WTC11 (cell line): ENCODE data around the gene PDE4A. TPM values are rescaled to one million over a fixed set of nuclear protein-coding genes. Genes with fewer than 3 reads are reported as not detected.

Experiments
- ATAC-seq: fragments of 200-7000 bp; cut with Tn5 transposase; 2 replicates; pipeline ENCODE4 v1.10.0; 2021; ENCODE audit warnings: mild to moderate bottlenecking, moderate library complexity
- CTCF ChIA-PET: fragments of 300-600 bp; sonication (Branson Sonifier 250); formaldehyde crosslinking; loops from one replicate; lab custom pipeline; 2021; ENCODE audit warnings: antibody characterized with exemption; lab: Charles Lee
- POLR2A ChIA-PET: fragments of 350-600 bp; sonication (Branson Sonifier 250); formaldehyde crosslinking; loops from one replicate; lab custom pipeline; 2021; ENCODE audit warnings: antibody characterized with exemption; lab: Charles Lee
- DNase-seq: peaks from one replicate; pipeline ENCODE4 v3.0.0; 2021; ENCODE audit warnings: low spot score
- H3K27ac Mint-ChIP-seq: 2 replicates; pipeline ENCODE4 v1.8.0; 2021; ENCODE audit warnings: mixed read lengths
- H3K27me3 Mint-ChIP-seq: 2 replicates; pipeline ENCODE4 v1.8.0; 2021; ENCODE audit warnings: low read depth, mild to moderate bottlenecking, moderate library complexity, mixed read lengths
- H3K36me3 Mint-ChIP-seq: 2 replicates; pipeline ENCODE4 v1.8.0; 2021; ENCODE audit warnings: mixed read lengths
- H3K4me1 Mint-ChIP-seq: 2 replicates; pipeline ENCODE4 v1.8.0; 2022; ENCODE audit warnings: mixed read lengths
- H3K4me3 Mint-ChIP-seq: 2 replicates; pipeline ENCODE4 v1.8.0; 2021; ENCODE audit warnings: mild to moderate bottlenecking, moderate library complexity, mixed read lengths
- H3K9me3 Mint-ChIP-seq: 2 replicates; pipeline ENCODE4 v1.8.0; 2021; ENCODE audit warnings: mixed read lengths
- ATF1 ChIP-seq: sonication (generic); formaldehyde crosslinking; IDR thresholded peaks from 2 replicates; pipeline ENCODE4 v1.8.1; 2023; ENCODE audit warnings: mild to moderate bottlenecking, moderate library complexity, missing genetic modification reagents
- ATF3 ChIP-seq: sonication (generic); formaldehyde crosslinking; conservative IDR thresholded peaks from 2 replicates; pipeline ENCODE4 v1.8.1; 2022; ENCODE audit warnings: mild to moderate bottlenecking, missing genetic modification reagents
- CDX4 ChIP-seq: fragments of 250-450 bp; sonication (Bioruptor Pico); IDR thresholded peaks from 2 replicates; pipeline ENCODE4 v1.9.0; 2021; ENCODE audit warnings: moderate library complexity, mild to moderate bottlenecking, inconsistent platforms, borderline replicate concordance
- NFYB ChIP-seq: sonication (generic); formaldehyde crosslinking; conservative IDR thresholded peaks from 2 replicates; pipeline ENCODE4 v1.8.0; 2022; ENCODE audit warnings: low read depth, missing genetic modification reagents
- RELA ChIP-seq: sonication (generic); formaldehyde crosslinking; IDR thresholded peaks from 2 replicates; pipeline ENCODE4 v1.8.1; 2022; ENCODE audit warnings: missing genetic modification reagents, mild to moderate bottlenecking, borderline replicate concordance
- SMAD4 ChIP-seq: sonication (generic); formaldehyde crosslinking; IDR thresholded peaks from 2 replicates; pipeline ENCODE4 v1.8.0; 2022; ENCODE audit warnings: mild to moderate bottlenecking, missing genetic modification reagents
- SP1 ChIP-seq: sonication (generic); formaldehyde crosslinking; conservative IDR thresholded peaks from 2 replicates; pipeline ENCODE4 v1.8.1; 2022; ENCODE audit warnings: missing genetic modification reagents
- TEAD1 ChIP-seq: sonication (generic); formaldehyde crosslinking; IDR thresholded peaks from 2 replicates; pipeline ENCODE4 v1.8.0; 2022; ENCODE audit warnings: mild to moderate bottlenecking, missing genetic modification reagents
- ZNF232 ChIP-seq: sonication (generic); formaldehyde crosslinking; IDR thresholded peaks from 2 replicates; pipeline ENCODE4 v1.8.0; 2022; ENCODE audit warnings: mild to moderate bottlenecking, missing genetic modification reagents
- ZNF281 ChIP-seq: sonication (generic); formaldehyde crosslinking; IDR thresholded peaks from 2 replicates; pipeline ENCODE4 v1.8.0; 2023; ENCODE audit warnings: mild to moderate bottlenecking, missing genetic modification reagents
- ZNF317 ChIP-seq: sonication (generic); formaldehyde crosslinking; IDR thresholded peaks from 2 replicates; pipeline ENCODE4 v1.8.1; 2023; ENCODE audit warnings: low read depth, mild to moderate bottlenecking, moderate library complexity, missing genetic modification reagents, borderline replicate concordance
- ZNF416 ChIP-seq: fragments of 250-450 bp; sonication (Bioruptor Pico); IDR thresholded peaks from 2 replicates; pipeline ENCODE4 v1.9.0; 2021; ENCODE audit warnings: mild to moderate bottlenecking, inconsistent platforms
- total RNA-seq: library from RNA; stranded (reverse); gene quantifications from 3 replicates; pipeline ENCODE4 v1.2.3, GENCODE V29; 2021
- TF ChIP-seq, protein P1 (sequence below): sonication (generic); formaldehyde crosslinking; IDR thresholded peaks from 2 replicates; pipeline ENCODE4 v1.8.0; 2022; ENCODE audit warnings: mild to moderate bottlenecking, missing genetic modification reagents
- TF ChIP-seq, protein P2 (sequence below): sonication (generic); formaldehyde crosslinking; IDR thresholded peaks from 2 replicates; pipeline ENCODE4 v1.8.0; 2022; ENCODE audit warnings: mild to moderate bottlenecking, missing genetic modification reagents
- TF ChIP-seq, protein P3 (sequence below): sonication (generic); formaldehyde crosslinking; IDR thresholded peaks from 2 replicates; pipeline ENCODE4 v1.8.0; 2023; ENCODE audit warnings: missing genetic modification reagents, mild to moderate bottlenecking, borderline replicate concordance

PDE4A gene
- total RNA-seq, 1 experiment from 2014 or later, result 5.9 TPM

DNA sequence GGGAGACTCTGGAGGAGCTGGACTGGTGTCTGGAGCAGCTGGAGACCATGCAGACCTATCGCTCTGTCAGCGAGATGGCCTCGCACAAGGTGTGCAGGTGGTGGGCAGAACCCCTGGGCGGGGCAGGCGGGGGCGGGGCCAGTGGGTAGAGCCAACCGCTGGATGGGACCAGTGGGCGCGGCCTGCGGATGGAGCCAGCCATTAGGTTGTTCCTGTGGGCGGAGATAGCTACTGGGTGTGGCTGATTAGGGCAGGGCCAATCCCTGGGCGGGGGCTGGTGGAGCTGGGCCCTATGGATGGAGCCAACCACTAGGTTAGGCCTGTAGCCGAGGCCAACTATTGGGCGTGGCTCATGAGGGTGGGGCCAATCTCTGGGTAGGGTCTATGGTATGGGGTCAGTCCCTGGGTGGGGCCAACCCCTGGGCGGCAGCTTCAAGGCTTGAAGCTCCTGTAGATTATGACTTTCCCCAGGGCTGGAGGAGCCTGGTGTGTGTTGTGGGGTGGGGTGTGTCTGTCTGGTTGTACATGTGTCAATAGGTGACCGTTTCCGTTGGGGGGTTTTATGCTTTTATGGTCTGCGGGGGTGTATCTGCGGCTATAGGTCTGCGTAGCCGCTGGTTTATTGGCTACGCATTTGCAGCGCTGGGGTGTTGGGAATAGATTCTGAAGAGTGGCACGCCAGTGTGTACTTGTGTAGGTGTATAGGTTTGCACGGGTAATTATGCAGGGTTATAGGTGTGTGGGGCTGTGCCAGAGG, 30.7 kb downstream of the PDE4A start:
- Mint-ChIP-seq H3K36me3 (no peaks in the 10 kb centered on the region), H3K27ac (no peak overlapping the region)
- TF ChIP-seq NFYB (CRISPR knock-in tag), result peak; percentile 47
- no peak for TF ChIP-seq CDX4
- TF ChIP-seq ZNF416, result no peak
- TF ChIP-seq TEAD1 (CRISPR knock-in tag), result no peak
- TF ChIP-seq ATF1 (CRISPR knock-in tag), result no peak
- TF ChIP-seq ZNF281 (CRISPR knock-in tag), result no peak
- TF ChIP-seq SP1, result peak; percentile 27; the same call in 1 of the 2 replicates
- TF ChIP-seq, protein P1, sequence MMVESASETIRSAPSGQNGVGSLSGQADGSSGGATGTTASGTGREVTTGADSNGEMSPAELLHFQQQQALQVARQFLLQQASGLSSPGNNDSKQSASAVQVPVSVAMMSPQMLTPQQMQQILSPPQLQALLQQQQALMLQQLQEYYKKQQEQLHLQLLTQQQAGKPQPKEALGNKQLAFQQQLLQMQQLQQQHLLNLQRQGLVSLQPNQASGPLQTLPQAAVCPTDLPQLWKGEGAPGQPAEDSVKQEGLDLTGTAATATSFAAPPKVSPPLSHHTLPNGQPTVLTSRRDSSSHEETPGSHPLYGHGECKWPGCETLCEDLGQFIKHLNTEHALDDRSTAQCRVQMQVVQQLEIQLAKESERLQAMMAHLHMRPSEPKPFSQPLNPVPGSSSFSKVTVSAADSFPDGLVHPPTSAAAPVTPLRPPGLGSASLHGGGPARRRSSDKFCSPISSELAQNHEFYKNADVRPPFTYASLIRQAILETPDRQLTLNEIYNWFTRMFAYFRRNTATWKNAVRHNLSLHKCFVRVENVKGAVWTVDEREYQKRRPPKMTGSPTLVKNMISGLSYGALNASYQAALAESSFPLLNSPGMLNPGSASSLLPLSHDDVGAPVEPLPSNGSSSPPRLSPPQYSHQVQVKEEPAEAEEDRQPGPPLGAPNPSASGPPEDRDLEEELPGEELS (CRISPR knock-in tag), result no peak
- TF ChIP-seq, protein P2, sequence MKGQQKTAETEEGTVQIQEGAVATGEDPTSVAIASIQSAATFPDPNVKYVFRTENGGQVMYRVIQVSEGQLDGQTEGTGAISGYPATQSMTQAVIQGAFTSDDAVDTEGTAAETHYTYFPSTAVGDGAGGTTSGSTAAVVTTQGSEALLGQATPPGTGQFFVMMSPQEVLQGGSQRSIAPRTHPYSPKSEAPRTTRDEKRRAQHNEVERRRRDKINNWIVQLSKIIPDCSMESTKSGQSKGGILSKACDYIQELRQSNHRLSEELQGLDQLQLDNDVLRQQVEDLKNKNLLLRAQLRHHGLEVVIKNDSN (CRISPR knock-in tag), result no peak
- TF ChIP-seq, all 79 proteins: peak for 2
- ChIA-PET POLR2A (no interaction called here), CTCF (interaction anchor here (0.6 to 2.7 kb wide), 11 partner anchors 11 to 266 kb away, joined by 3 to 18 read pairs (median 3); partner anchors contain the start of gene DNM2)
- H3K27me3 Mint-ChIP-seq, result no peaks in the 10 kb centered on the region; the same call in 1 of the 2 replicates
- peak; percentile 89 for DNase-seq
- no peaks in the 10 kb centered on the region for H3K9me3 Mint-ChIP-seq
- no peak overlapping the region for H3K4me3 Mint-ChIP-seq
- peaks cover 6% of the 10 kb centered on the region for H3K4me1 Mint-ChIP-seq
- peak; percentile 93 for ATAC-seq

DNA sequence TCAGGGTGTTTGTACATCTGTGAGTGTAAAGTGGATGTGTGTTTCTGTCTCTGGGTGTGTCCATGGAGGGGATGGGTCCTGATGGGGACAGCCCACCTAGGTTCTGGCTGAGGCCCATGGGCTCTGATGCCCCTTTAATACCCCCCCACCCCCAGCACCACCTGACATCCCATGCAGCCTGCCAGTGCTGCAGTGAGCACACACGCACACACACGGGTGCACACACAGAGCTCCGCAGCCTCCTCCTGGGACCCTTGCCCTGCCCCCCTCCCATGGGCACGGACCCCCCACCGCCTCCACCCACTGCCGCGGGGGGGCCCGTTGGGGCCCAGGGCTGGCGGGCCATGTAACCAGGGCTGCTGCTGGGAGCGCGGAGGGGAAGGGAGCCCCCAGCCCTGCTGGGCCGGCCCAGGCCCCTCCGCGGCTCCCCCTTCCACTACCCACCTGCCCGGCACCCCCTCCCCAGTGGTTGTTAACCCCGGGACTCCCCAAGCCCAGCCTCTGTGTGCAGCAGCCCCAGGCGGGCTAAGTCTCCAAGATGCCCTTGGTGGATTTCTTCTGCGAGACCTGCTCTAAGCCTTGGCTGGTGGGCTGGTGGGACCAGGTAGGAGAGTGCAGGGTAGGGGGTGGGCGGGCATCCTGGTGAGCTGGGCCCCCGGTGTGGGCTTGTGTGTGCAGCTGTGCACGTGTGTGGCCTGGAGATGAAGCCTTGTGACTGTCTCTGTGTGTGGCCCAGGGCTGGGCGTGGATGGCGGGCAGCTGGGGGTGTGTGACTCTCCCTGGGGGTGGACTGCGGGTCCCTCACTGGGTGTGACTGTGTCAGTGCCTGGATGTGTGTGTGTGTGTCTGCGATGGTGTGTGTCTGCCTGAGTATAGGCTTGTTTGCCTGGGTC, 32.6 kb downstream of the PDE4A start:
- CTCF ChIA-PET, result interaction anchor here (1.0 to 2.0 kb wide), 3 partner anchors 31 to 192 kb away, joined by 3 to 15 read pairs (median 4); no protein-coding TSS in a partner anchor
- Mint-ChIP-seq H3K9me3 (no peaks in the 10 kb centered on the region), H3K4me1 (peaks cover 6% of the 10 kb centered on the region), H3K4me3 (no peak overlapping the region), H3K27me3 (no peaks in the 10 kb centered on the region; the same call in 1 of the 2 replicates), H3K27ac (peak overlapping the region; percentile 33; the same call in 1 of the 2 replicates), H3K36me3 (no peaks in the 10 kb centered on the region)
- POLR2A ChIA-PET, result no interaction called here
- no peak for DNase-seq
- no peak for ATAC-seq
- TF ChIP-seq RELA (CRISPR knock-in tag), result no peak
- no peak for TF ChIP-seq ZNF317
- TF ChIP-seq, protein P3, sequence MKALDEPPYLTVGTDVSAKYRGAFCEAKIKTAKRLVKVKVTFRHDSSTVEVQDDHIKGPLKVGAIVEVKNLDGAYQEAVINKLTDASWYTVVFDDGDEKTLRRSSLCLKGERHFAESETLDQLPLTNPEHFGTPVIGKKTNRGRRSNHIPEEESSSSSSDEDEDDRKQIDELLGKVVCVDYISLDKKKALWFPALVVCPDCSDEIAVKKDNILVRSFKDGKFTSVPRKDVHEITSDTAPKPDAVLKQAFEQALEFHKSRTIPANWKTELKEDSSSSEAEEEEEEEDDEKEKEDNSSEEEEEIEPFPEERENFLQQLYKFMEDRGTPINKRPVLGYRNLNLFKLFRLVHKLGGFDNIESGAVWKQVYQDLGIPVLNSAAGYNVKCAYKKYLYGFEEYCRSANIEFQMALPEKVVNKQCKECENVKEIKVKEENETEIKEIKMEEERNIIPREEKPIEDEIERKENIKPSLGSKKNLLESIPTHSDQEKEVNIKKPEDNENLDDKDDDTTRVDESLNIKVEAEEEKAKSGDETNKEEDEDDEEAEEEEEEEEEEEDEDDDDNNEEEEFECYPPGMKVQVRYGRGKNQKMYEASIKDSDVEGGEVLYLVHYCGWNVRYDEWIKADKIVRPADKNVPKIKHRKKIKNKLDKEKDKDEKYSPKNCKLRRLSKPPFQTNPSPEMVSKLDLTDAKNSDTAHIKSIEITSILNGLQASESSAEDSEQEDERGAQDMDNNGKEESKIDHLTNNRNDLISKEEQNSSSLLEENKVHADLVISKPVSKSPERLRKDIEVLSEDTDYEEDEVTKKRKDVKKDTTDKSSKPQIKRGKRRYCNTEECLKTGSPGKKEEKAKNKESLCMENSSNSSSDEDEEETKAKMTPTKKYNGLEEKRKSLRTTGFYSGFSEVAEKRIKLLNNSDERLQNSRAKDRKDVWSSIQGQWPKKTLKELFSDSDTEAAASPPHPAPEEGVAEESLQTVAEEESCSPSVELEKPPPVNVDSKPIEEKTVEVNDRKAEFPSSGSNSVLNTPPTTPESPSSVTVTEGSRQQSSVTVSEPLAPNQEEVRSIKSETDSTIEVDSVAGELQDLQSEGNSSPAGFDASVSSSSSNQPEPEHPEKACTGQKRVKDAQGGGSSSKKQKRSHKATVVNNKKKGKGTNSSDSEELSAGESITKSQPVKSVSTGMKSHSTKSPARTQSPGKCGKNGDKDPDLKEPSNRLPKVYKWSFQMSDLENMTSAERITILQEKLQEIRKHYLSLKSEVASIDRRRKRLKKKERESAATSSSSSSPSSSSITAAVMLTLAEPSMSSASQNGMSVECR (CRISPR knock-in tag), result no peak
- no peak for TF ChIP-seq ATF3 (CRISPR knock-in tag)
- no peak for TF ChIP-seq SMAD4 (CRISPR knock-in tag)
- TF ChIP-seq ZNF232 (CRISPR knock-in tag), result no peak
